ENCODE results near the gene KRTAP5-7. TPM values are rescaled to one million over a fixed set of nuclear protein-coding genes. Genes with fewer than 3 reads are reported as not detected.

The KRTAP5-7 gene
- total and polyA plus RNA-seq, 2 donors (not counting 3 experiments of a cell fraction or from before 2014, with no cell fraction given), result 0.07 TPM; not detected in 1

DNA sequence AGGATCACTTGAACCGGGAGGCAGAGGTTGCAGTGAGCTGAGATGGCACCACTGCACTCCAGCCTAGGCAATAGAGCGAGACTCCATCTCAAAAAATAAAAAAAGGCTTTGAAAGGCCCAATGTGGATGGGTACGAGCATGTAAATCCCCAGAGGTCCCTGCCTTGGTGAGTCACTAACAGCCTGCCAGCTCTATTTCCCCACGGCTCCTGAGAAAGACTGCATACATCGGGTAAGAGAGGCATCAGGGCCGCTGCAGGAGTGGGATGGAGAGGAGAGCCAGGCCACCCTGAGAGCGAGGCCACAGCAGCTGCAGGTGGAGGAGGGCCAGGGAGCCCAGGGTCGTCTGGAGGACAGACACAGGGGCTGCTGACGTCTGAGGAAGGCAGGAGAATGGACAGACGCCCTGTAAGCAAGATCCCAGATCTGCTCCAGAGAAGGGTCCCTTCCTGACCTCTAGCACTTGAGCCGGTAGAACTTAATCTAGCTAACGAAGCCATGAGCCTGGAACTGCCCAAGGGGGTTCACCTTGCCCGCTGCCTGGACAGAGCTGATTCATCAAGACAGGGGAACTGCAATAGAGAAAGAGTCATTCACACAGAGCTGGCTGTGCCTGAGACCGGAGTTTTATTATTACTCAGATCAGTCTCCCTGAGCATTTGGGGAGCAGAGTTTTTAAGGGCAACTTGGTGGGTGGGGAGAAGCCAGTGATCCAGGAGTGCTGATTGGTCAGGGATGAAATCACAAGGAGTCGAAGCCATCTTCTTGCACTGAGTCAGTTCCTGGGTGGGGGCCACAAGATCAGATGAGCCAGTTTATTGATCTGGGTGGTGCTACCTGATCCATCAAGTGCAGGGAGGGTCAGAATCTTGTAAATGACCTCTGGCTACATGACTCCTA, 16.1 kb downstream of the KRTAP5-7 start:
- H3K4me3 ChIP-seq (replicated peaks in 1 of 3; ENCODE audit: insufficient read depth in 1 of 3, low read depth in 1 of 3, low read length in 3 of 3), result no peak overlapping the region
- dilution Hi-C loops (cut with MboI; ENCODE audit: extremely low pct_ligation_motif_present, low sequenced_read_pairs), result no loop called here
- no peak overlapping the region for H3K27ac ChIP-seq (ENCODE audit: insufficient read depth, low read depth, low read length)
- no peaks in the 10 kb centered on the region for H3K27me3 ChIP-seq (ENCODE audit: control insufficient read depth in 2 of 2, insufficient read depth in 2 of 2, low read length in 2 of 2)
- H3K9ac ChIP-seq (replicated peaks; ENCODE audit: extremely low read depth, insufficient read depth, low read length), result no peak overlapping the region
- H3K36me3 ChIP-seq (ENCODE audit: control insufficient read depth in 2 of 2, extremely low read depth in 1 of 2, insufficient read depth in 2 of 2, low read length in 2 of 2), result no peaks in the 10 kb centered on the region
- TF ChIP-seq FOS (IDR thresholded peaks at IDR 0.05; ENCODE audit: borderline replicate concordance, insufficient read depth, low read length) (no peak), POLR2AphosphoS5 (IDR thresholded peaks at IDR 0.05; ENCODE audit: insufficient read depth, low read depth, low read length) (no peak), MYC (IDR thresholded peaks at IDR 0.05; ENCODE audit: low read depth, low read length) (no peak), JUN (IDR thresholded peaks at IDR 0.05; ENCODE audit: borderline replicate concordance, insufficient read depth, insufficient read length, low read depth) (no peak), POLR2A (IDR thresholded peaks at IDR 0.05; ENCODE audit: low read depth, low read length) (no peak), EZH2 (IDR thresholded peaks at IDR 0.05; ENCODE audit: borderline replicate concordance, low read depth, low read length, severe bottlenecking) (no peak), GATA2 (IDR thresholded peaks at IDR 0.05; ENCODE audit: insufficient read depth, insufficient read length, low read depth, low read length) (no peak)
- TF ChIP-seq, protein P1, sequence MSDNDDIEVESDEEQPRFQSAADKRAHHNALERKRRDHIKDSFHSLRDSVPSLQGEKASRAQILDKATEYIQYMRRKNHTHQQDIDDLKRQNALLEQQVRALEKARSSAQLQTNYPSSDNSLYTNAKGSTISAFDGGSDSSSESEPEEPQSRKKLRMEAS (IDR thresholded peaks at IDR 0.05; ENCODE audit: insufficient read depth, insufficient read length), result no peak
- TF ChIP-seq, protein P2, sequence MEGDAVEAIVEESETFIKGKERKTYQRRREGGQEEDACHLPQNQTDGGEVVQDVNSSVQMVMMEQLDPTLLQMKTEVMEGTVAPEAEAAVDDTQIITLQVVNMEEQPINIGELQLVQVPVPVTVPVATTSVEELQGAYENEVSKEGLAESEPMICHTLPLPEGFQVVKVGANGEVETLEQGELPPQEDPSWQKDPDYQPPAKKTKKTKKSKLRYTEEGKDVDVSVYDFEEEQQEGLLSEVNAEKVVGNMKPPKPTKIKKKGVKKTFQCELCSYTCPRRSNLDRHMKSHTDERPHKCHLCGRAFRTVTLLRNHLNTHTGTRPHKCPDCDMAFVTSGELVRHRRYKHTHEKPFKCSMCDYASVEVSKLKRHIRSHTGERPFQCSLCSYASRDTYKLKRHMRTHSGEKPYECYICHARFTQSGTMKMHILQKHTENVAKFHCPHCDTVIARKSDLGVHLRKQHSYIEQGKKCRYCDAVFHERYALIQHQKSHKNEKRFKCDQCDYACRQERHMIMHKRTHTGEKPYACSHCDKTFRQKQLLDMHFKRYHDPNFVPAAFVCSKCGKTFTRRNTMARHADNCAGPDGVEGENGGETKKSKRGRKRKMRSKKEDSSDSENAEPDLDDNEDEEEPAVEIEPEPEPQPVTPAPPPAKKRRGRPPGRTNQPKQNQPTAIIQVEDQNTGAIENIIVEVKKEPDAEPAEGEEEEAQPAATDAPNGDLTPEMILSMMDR (IDR thresholded peaks at IDR 0.05; ENCODE audit: extremely low read depth in 1 of 2, insufficient read depth in 1 of 2, low read depth in 1 of 2, low read length in 2 of 2), result no peak
- H3K4me1 ChIP-seq (ENCODE audit: control insufficient read depth, extremely low read depth, insufficient read depth, low read length), result no peaks in the 10 kb centered on the region
- intact Hi-C loops (cut with micrococcal nuclease), result no loop called here
- no peaks in the 10 kb centered on the region for H3K9me3 ChIP-seq (replicated peaks; ENCODE audit: control insufficient read depth, insufficient read depth, low read length)
- no peak overlapping the region for H2AFZ ChIP-seq (ENCODE audit: low read depth, low read length)
- no peaks in the 10 kb centered on the region for H3K9me1 ChIP-seq (replicated peaks; ENCODE audit: control insufficient read depth, extremely low read depth, insufficient read depth, low read length)
- CTCF ChIA-PET, result interaction anchor here (1.3 to 3.1 kb wide), 2 partner anchors 11 to 20 kb away, joined by 4 to 12 read pairs; no protein-coding TSS in a partner anchor
- POLR2A ChIA-PET, result no interaction called here
- BruUV-seq (replicated peaks), result no TSS peak
- no peak for FAIRE-seq
- H3K79me2 ChIP-seq (ENCODE audit: control insufficient read depth, insufficient read depth, low read length), result no peaks in the 10 kb centered on the region
- DNase-seq (ENCODE audit: low read depth, low spot score), result no peak
- H3K4me2 ChIP-seq (ENCODE audit: insufficient read depth, low read length), result no peak overlapping the region
- no peaks in the 10 kb centered on the region for H4K20me1 ChIP-seq (replicated peaks; ENCODE audit: control insufficient read depth, extremely low read depth, insufficient read depth, low read length)

Measured in endothelial cell of umbilical vein (primary cell).